GM19397 (cell line): Measurements from ENCODE around the gene TMEM139.

ENCODE experiments used
- ATAC-seq: cut with Tn5 transposase; IDR thresholded peaks from one replicate; pipeline ENCODE4 v1.9.1; 2021; ENCODE audit warnings: mild to moderate bottlenecking, moderate library complexity; ENCODE audit not compliant: unreplicated experiment

The TMEM139 gene

DNA sequence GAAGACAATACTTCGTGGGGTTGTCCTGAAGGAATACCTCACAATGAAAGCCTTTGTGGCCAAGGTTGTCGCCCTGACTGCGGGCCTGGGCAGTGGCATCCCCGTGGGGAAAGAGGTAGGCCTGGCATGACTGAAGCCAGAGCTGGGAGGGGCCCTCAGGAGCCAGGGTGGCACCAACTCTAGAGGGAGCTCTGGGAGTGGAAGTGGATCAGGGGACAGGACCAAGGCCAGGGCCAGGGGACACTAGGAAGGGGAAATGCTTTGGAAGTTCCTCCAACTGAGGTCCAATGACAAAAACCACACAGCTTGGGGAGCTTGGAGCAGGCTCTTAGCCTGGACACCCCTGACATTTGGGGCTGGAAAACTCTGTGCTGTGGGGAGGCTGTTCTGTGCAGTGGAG is 37.0 kb downstream of the TMEM139 start:
- no peak for ATAC-seq

DNA sequence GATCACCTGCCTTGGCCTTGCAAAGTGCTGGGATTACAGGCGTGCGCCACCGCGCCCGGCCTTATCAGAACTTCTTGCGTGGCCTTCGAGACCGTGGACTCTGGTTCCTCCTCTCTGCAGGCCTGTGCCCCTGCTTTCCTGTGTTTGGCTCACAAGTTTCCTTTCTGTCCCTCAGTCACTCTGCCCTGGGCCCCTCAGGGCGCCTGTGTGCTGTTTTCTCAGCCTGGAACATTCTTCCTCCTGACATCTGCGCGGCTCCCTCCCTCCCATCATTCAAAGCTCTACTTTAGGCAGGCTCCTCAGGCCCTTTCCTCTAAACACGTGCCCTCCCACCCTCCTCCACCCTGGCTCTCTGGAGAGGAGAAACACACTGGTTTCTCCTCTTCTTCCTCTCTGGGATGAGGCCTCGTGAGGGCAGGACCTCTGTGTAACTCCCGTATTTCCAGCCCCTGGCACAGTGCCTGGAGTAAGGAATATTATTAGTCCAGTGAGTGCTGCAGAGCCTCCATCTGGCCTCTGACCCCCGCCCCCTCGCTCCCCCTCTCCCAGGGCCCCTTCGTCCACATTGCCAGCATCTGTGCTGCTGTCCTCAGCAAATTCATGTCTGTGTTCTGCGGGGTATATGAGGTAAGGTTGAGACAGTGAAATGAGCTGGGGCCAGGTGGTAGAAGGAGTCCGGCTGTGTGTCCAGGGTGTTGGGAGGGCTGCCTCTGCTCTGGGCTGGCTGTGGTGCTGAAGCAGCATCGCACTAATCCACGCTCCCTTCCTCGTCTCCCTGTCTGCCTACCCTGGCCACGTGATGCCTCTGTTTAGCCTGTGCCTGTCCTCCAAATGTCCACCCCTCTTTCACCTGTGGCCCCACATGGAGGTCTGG is 38.2 kb downstream of the TMEM139 start:
- ATAC-seq, result no peak

DNA sequence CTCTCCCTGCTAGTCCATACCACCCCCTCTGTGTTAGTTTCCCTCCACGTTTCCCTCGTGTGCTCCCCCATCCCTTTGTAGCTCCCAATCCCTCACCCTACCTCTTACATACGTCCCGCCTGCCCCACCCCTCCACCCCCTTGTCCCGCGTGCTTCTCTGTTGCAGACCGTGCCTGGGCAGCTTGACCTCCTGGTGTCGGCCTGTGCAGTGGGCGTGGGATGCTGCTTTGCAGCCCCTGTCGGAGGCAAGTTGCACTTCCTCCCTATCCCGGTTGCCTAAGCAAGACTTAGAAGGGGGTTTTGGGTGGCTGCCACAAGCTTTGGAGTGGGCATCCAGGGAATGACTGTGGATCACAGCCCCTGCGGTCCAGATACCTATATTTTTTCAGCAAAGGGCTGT is 38.9 kb downstream of the TMEM139 start:
- ATAC-seq, result no peak

DNA sequence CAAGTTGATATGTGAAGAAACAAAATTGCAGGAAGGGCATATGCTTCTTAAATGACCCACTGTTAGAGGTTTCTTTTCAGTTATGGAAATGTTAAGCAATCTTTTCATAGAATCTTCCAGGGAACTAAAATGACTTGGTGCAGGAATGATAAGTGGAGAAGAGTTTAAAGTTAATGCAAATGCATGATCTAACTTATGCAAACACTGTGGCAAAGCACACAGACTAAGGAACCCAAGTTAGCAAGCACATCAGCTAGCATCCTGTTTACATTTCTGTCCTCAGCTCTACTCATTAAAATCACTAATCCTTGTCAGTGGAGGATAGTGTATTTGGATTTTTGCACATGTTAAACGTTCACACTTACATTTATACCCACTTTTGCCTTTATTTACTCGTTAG is 40.5 kb downstream of the TMEM139 start:
- ATAC-seq, result peak; percentile 65

DNA sequence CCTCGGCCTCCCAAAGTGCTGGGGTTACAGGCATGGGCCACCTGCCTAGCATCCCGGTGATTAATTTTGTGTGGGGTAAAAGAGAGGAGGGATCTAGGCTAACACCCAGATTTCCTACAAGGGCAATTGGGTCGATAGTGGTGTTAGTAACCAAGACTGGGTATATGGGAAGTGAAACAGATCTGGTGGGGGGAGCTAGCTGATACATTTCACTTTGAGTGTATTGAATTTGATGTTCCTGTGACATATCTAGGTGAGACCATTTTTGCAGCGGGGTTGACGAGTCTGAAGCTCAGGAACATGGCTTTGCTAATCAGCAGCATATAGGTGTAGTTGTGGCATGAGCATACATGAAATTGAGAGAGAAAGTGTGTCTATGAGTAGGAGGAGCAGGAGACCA is 43.1 kb downstream of the TMEM139 start:
- no peak for ATAC-seq

DNA sequence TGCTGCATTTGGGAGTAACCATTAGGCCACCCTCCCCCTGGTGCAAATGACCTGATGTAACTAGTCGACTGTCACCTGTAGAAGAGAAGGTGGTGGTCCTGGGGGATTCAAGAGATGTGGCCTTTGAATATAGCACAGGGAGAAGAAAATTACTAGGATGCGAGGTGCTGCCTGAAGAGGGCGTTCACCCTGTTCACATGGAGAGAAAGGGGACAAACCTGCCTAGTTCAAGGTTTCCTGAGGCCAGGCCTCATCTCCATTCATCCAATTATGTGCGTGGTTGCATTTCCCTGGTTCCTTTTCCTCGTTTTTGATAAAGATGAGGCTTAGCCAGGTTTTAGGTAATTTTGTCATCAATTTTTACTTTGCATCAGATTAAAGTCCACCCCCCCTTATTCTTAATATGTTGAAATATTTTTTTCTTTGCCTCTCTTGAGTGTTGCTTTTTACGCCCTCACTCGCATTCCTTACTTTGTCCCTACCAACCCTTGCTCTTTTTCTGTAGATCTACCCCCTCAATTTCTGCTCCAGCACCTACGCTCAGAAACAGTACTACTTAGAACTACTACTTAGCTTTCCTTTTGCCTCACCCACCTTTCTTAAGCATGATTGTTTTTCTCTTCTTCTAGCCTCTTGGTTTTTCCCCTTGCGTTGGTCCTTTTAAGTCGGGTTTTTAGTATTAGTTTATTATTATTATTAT is 44.9 kb downstream of the TMEM139 start:
- no peak for ATAC-seq

DNA sequence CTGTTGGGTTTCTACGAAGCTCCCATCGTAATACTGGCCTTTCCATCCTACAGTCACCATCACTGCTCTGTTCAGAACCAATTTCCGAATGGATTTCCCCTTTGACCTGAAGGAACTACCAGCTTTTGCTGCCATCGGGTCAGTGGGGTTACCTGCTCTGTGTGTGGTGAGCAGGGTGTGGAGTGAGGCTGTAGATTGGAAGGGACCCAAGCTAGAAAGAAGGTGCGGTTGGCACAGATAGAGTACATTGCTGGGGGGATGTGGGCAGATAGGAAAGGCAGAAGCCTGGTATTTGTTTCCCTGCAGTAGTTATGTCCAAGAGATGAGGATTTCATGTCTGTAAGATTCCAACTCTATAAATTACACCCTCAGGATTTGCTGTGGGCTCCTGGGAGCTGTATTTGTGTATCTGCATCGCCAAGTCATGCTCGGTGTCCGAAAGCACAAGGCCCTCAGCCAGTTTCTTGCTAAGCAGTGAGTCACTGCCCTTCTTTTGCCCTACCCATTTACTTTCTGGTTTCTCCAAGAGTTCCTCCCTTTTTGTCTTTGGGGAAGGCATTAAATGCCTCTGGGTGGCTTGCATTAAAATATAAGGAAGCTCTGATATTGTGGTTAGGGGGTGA is 46.5 kb downstream of the TMEM139 start:
- ATAC-seq, result no peak

DNA sequence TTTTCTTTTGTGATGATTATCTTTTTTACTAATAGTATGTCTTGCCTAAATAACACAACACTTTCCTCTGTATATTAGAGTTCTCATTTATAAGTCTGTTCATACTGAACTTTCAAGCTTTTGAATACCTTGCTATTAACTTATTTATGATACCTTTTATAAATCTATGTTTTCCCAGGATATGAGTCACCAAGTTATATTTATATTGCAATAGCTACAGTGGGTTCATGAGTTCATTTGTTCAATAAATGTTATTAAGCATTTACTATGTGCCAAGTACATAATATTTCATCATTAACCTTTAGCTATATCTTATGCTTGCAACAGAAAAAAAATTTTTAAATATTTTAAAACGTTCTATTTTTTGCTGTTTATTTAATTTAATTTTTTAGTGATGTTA is 49.5 kb downstream of the TMEM139 start:
- no peak for ATAC-seq

DNA sequence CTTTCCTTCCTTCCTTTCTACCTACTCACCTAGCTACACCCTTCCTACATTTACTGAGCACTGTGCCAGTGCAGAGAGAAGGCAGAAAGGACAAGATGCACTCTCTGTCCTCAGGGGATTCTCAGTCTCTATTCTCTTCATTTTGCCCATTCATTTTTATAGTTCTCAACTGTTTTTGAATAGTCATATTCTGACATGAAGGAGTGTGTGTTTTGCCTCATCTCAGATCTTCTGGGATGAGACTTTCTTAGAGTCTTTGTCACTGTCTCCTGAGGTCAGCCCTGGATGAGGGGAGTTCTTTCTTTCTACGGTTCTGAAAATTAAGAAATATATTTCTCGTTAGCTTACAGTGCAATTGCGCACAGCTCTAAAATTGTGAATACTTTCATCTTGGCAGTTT is 52.5 kb downstream of the TMEM139 start:
- no peak for ATAC-seq
